HL-60 (cell line): Measurements from ENCODE around the gene RB1.

ENCODE experiments used
- DNase-seq, 2 experiments: peaks; one replicate each; pipeline ENCODE4 v3.0.0-alpha.2; 2010 to 2020; ENCODE audit warnings: low read depth in 1 of 2, low spot score in 1 of 2
- H3K27ac ChIP-seq: fragments of 250-450 bp; sonication (Bioruptor Pico); replicated peaks from 2 replicates; pipeline ENCODE4 v1.5.1; 2020; ENCODE audit warnings: mild to moderate bottlenecking, moderate library complexity
- H3K27me3 ChIP-seq: fragments of 250-450 bp; sonication (Bioruptor Pico); 2 replicates; pipeline ENCODE4 v1.5.1; 2021; ENCODE audit warnings: mild to moderate bottlenecking, moderate library complexity; ENCODE audit not compliant: insufficient read depth, poor library complexity, severe bottlenecking
- H3K4me3 ChIP-seq: replicated peaks from 2 replicates; pipeline ENCODE4 v1.5.1; 2011; ENCODE audit warnings: mild to moderate bottlenecking, control low read depth, low read length; ENCODE audit not compliant: insufficient read depth
- CTCF ChIP-seq: IDR thresholded peaks from one replicate; pipeline ENCODE4 v1.5.1; 2011; ENCODE audit warnings: low read length, control low read depth, inconsistent platforms; ENCODE audit not compliant: insufficient read depth
- GABPA ChIP-seq: IDR thresholded peaks from 2 replicates; pipeline ENCODE4 v1.6.1; 2012; ENCODE audit warnings: low read depth
- POLR2AphosphoS5 ChIP-seq: IDR thresholded peaks from 2 replicates; pipeline ENCODE4 v1.6.1; 2012; ENCODE audit warnings: low read depth
- REST ChIP-seq: IDR thresholded peaks from 2 replicates; pipeline ENCODE4 v1.6.1; 2012; ENCODE audit warnings: low read depth; ENCODE audit not compliant: insufficient replicate concordance
- SPI1 ChIP-seq: IDR thresholded peaks from 2 replicates; pipeline ENCODE4 v1.6.1; 2012; ENCODE audit warnings: low read depth, mild to moderate bottlenecking, borderline replicate concordance

Gene RB1

GRCh38 chr13:48515732-48516131 lies 212.2 kb downstream of the RB1 start:
- Histone ChIP-seq H3K4me3 (no peak overlapping the region), H3K27me3 (no peaks in the 10 kb centered on the region)
- no peak for TF ChIP-seq REST
- TF ChIP-seq SPI1 = no peak
- no peak for TF ChIP-seq GABPA
- TF ChIP-seq POLR2AphosphoS5 = no peak
- no peak for TF ChIP-seq CTCF

GRCh38 chr13:48518083-48518482 lies 214.5 kb downstream of the RB1 start:
- no peak for DNase-seq
- Histone ChIP-seq H3K27me3 (no peaks in the 10 kb centered on the region), H3K4me3 (no peak overlapping the region), H3K27ac (no peak overlapping the region)
- TF ChIP-seq CTCF = no peak
- TF ChIP-seq SPI1 = no peak
- no peak for TF ChIP-seq REST
- no peak for TF ChIP-seq POLR2AphosphoS5
- no peak for TF ChIP-seq GABPA

More at GRCh38 chr13:48515732-48516131, 212.2 kb downstream of the RB1 start:
- no peak for DNase-seq
- H3K27ac ChIP-seq = no peak overlapping the region

- no peak overlapping the region for H3K27ac ChIP-seq
- TF ChIP-seq GABPA (no peak), REST (no peak), CTCF (no peak), SPI1 (no peak), POLR2AphosphoS5 (no peak)
- DNase-seq = no peak
- H3K4me3 ChIP-seq = no peak overlapping the region
- no peaks in the 10 kb centered on the region for H3K27me3 ChIP-seq
Measured at GRCh38 chr13:48526286-48526685, 222.7 kb downstream of the RB1 start.
